CD4-positive, alpha-beta T cell (primary cell): ENCODE data around the gene COPRS. TPM values are rescaled to one million over a fixed set of nuclear protein-coding genes. Genes with fewer than 3 reads are reported as not detected.

Experiments used
- ATAC-seq: fragments of 200-7000 bp; cut with Tn5 transposase; one replicate; pipeline ENCODE4 v1.10.0; 2022; ENCODE audit warnings: mild to moderate bottlenecking; ENCODE audit not compliant: poor library complexity
- CTCF ChIA-PET: fragments of 350-600 bp; sonication (Branson Sonifier 250); formaldehyde crosslinking; loops from one replicate; lab custom pipeline; 2021; ENCODE audit warnings: antibody characterized with exemption, inconsistent platforms; lab: Charles Lee
- POLR2A ChIA-PET: fragments of 350-600 bp; sonication (Branson Sonifier 250); formaldehyde crosslinking; loops from one replicate; lab custom pipeline; 2021; ENCODE audit warnings: antibody characterized with exemption, inconsistent platforms; lab: Charles Lee
- DNase-seq, 14 experiments: peaks; one replicate each; pipeline ENCODE4 v3.0.0-alpha.2; 2013 to 2020; ENCODE audit warnings: mixed read lengths in 2 of 14
- H3K27ac ChIP-seq, 2 donors: one replicate each; pipeline versions ENCODE4 v1.5.1 to v1.7.0; 2013; ENCODE audit warnings: low read length in 2 of 2, low read depth in 1 of 2, mild to moderate bottlenecking in 1 of 2
- H3K27me3 ChIP-seq, 2 experiments: 1 replicate in 1 of 2; 2 replicates in 1 of 2; pipeline versions ENCODE4 v1.6.1 to v1.7.0; 2013; ENCODE audit warnings: low read length in 2 of 2, control low read depth in 1 of 2, mild to moderate bottlenecking in 1 of 2, moderate library complexity in 1 of 2; ENCODE audit not compliant: insufficient read depth in 2 of 2, control insufficient read depth in 1 of 2
- H3K36me3 ChIP-seq: one replicate; pipeline ENCODE4 v1.6.1; 2013; ENCODE audit warnings: low read length, control low read depth; ENCODE audit not compliant: insufficient read depth
- H3K4me1 ChIP-seq: one replicate; pipeline ENCODE4 v1.6.1; 2013; ENCODE audit warnings: low read length, control low read depth; ENCODE audit not compliant: insufficient read depth
- H3K4me3 ChIP-seq: one replicate; pipeline ENCODE4 v1.5.1; 2013; ENCODE audit warnings: mild to moderate bottlenecking, low read length, moderate library complexity
- H3K9me3 ChIP-seq, 2 experiments: 1 replicate in 1 of 2; 2 replicates in 1 of 2; pipeline versions ENCODE4 v1.6.1 to v1.7.0; 2013; ENCODE audit warnings: low read length in 2 of 2, mild to moderate bottlenecking in 2 of 2, control low read depth in 1 of 2, moderate library complexity in 1 of 2; ENCODE audit not compliant: control insufficient read depth in 1 of 2, insufficient read depth in 1 of 2
- H3K27ac Mint-ChIP-seq: one replicate; pipeline ENCODE4 v1.8.0; 2020; ENCODE audit warnings: mixed read lengths
- H3K27me3 Mint-ChIP-seq: one replicate; pipeline ENCODE4 v1.8.0; 2021; ENCODE audit warnings: mixed read lengths
- H3K36me3 Mint-ChIP-seq: one replicate; pipeline ENCODE4 v1.8.0; 2021; ENCODE audit warnings: low read depth, mixed read lengths
- H3K4me1 Mint-ChIP-seq: one replicate; pipeline ENCODE4 v1.8.0; 2021; ENCODE audit warnings: low read depth, mixed read lengths
- H3K4me3 Mint-ChIP-seq: one replicate; pipeline ENCODE4 v1.8.0; 2020; ENCODE audit warnings: mild to moderate bottlenecking, mixed read lengths
- H3K9me3 Mint-ChIP-seq: one replicate; pipeline ENCODE4 v1.8.0; 2020; ENCODE audit warnings: mixed read lengths
- CTCF ChIP-seq: fragments of 200-600 bp; IDR thresholded peaks from one replicate; pipeline ENCODE4 v1.8.0; 2022; ENCODE audit warnings: antibody characterized with exemption, mild to moderate bottlenecking
- intact Hi-C, 2 experiments: fragments of 100-400 bp; cut with DNase I in 1 of 2; cut with micrococcal nuclease in 1 of 2; formaldehyde crosslinking; loops; one replicate each; pipeline versions ENCODE4 v1.15.1 to v1.9.0; 2023 to 2025; cut with DNase I, micrococcal nuclease
- total RNA-seq, 174 experiments: library from RNA in 2 of 174; stranded (reverse) in 2 of 174; gene quantifications; one replicate each; pipeline ENCODE4 v1.2.3 and lab custom pipeline; 2021 to 2026

COPRS gene
- total RNA-seq, 2 experiments from 2014 or later: 2.2 to 2.3 TPM

GRCh38 chr17:31843070-31843745 lies 15.8 kb downstream of the COPRS start:
- Mint-ChIP-seq H3K36me3 (no peaks in the 10 kb centered on the region), H3K9me3 (no peaks in the 10 kb centered on the region), H3K4me3 (no peak overlapping the region), H3K27me3 (peaks cover 5% of the 10 kb centered on the region), H3K27ac (no peak overlapping the region), H3K4me1 (no peaks in the 10 kb centered on the region)
- DNase-seq (no peak), ATAC-seq (no peak)
- intact Hi-C loops: loop anchor here (2.0 to 10.0 kb wide), 4 partner anchors 286 to 454 kb away; no protein-coding TSS in a partner anchor
- H3K4me3 ChIP-seq: no peak overlapping the region
- no peak overlapping the region for H3K27ac ChIP-seq
- POLR2A ChIA-PET: no interaction called here
- H3K9me3 ChIP-seq: no peaks in the 10 kb centered on the region
- CTCF ChIA-PET: interaction anchor here (0.5 to 1.5 kb wide), 7 partner anchors 14 to 454 kb away, joined by 3 to 6 read pairs (median 3); no protein-coding TSS in a partner anchor
- TF ChIP-seq CTCF: no peak
- peaks cover 9% of the 10 kb centered on the region for H3K4me1 ChIP-seq
- H3K27me3 ChIP-seq: peaks cover 7 to 11% of the 10 kb centered on the region in 2 experiments
- no peaks in the 10 kb centered on the region for H3K36me3 ChIP-seq

GRCh38 chr17:31842195-31843069 lies 16.6 kb downstream of the COPRS start:
- Histone ChIP-seq H3K27ac (no peak overlapping the region), H3K9me3 (no peaks in the 10 kb centered on the region), H3K4me3 (no peak overlapping the region), H3K27me3 (peaks cover 7 to 11% of the 10 kb centered on the region in 2 experiments), H3K4me1 (peaks cover 9% of the 10 kb centered on the region), H3K36me3 (no peaks in the 10 kb centered on the region)
- POLR2A ChIA-PET: no interaction called here
- no peak overlapping the region for H3K27ac Mint-ChIP-seq
- no peaks in the 10 kb centered on the region for H3K4me1 Mint-ChIP-seq
- no peaks in the 10 kb centered on the region for H3K9me3 Mint-ChIP-seq
- CTCF ChIA-PET: interaction anchor here (0.6 to 1.5 kb wide), 7 partner anchors 15 to 851 kb away, joined by 3 to 6 read pairs (median 3); no protein-coding TSS in a partner anchor
- H3K4me3 Mint-ChIP-seq: no peak overlapping the region
- TF ChIP-seq CTCF: peak; percentile 91
- ATAC-seq (peak; percentile 92), DNase-seq (peak; percentile 39 to 84 (median 50))
- no peaks in the 10 kb centered on the region for H3K36me3 Mint-ChIP-seq
- H3K27me3 Mint-ChIP-seq: peaks cover 5% of the 10 kb centered on the region
- intact Hi-C loops: loop anchor here (1.0 to 10.0 kb wide), 6 partner anchors 285 to 454 kb away; no protein-coding TSS in a partner anchor

GRCh38 chr17:31841850-31842194 lies 17.2 kb downstream of the COPRS start:
- Histone ChIP-seq H3K27ac (no peak overlapping the region), H3K9me3 (no peaks in the 10 kb centered on the region), H3K27me3 (peaks cover 7 to 11% of the 10 kb centered on the region in 2 experiments), H3K4me1 (peaks cover 9% of the 10 kb centered on the region), H3K36me3 (no peaks in the 10 kb centered on the region), H3K4me3 (no peak overlapping the region)
- H3K27ac Mint-ChIP-seq: no peak overlapping the region
- TF ChIP-seq CTCF: no peak
- DNase-seq (no peak), ATAC-seq (no peak)
- no peaks in the 10 kb centered on the region for H3K9me3 Mint-ChIP-seq
- peaks cover 5% of the 10 kb centered on the region for H3K27me3 Mint-ChIP-seq
- no peak overlapping the region for H3K4me3 Mint-ChIP-seq
- H3K36me3 Mint-ChIP-seq: no peaks in the 10 kb centered on the region
- CTCF ChIA-PET: interaction anchor here (0.6 to 1.5 kb wide), 5 partner anchors 15 to 850 kb away, joined by 3 to 6 read pairs (median 3); no protein-coding TSS in a partner anchor
- intact Hi-C loops: loop anchor here (1.0 to 10.0 kb wide), 6 partner anchors 285 to 453 kb away; no protein-coding TSS in a partner anchor
- H3K4me1 Mint-ChIP-seq: no peaks in the 10 kb centered on the region
- POLR2A ChIA-PET: no interaction called here
